Keratinocyte (primary cell): ENCODE measurements around the gene CCN2.

Experiments used
- CTCF ChIP-seq, 3 experiments: IDR thresholded peaks in 1 of 3; conservative IDR thresholded peaks in 1 of 3; optimal IDR thresholded peaks in 1 of 3; 2 replicates in 2 of 3; 3 replicates in 1 of 3; pipeline versions ENCODE3 to v1.5.1; 2011; ENCODE audit warnings: low read length in 3 of 3, mild to moderate bottlenecking in 3 of 3, moderate library complexity in 2 of 3, control low read depth in 1 of 3, inconsistent platforms in 1 of 3; ENCODE audit not compliant: insufficient read depth in 2 of 3; ENCODE audit errors: extremely low read depth in 1 of 3
- EZH2 ChIP-seq: IDR thresholded peaks from one replicate; pipeline ENCODE4 v1.6.1; 2012; ENCODE audit warnings: inconsistent platforms, mild to moderate bottlenecking, low read length, moderate library complexity

DNA sequence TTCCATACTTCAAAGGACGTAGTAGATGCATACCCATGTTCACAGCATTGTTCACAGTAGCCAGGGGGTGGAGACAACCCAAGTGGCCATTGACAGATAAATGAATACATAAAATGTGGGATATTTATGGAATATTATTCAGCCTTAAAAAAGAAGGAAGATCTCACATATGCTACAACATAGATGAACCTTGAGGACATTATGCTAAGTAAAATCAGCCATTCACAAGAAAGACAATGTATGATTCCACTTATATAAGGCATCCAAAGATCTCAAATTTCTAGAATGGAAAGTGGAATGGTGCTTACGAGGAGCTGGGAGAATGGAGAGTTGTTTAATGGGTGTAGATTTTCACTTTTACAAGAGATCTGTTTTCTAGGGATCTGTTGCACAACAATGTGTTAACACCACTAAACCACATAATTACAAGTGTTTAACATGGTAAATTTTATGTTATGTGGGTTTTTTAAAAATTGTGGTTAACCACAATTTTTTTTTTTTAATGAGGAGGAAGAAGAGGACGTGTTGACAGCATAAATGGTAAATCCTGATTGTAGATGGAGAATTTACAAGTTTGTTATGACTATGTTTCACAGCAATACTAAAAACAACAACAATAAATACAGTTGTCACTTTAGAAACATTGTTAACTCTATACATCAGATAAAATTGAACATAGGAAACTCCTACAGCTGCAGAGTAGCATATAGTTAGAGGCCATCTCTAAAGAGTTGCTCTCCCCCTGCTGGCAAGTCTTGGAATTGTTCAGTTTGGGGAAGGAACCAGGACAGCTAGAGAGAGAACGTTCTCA is 41.6 kb downstream of the CCN2 start:
- peak; percentile 70 to 73 (median 70) for TF ChIP-seq CTCF (optimal IDR thresholded peaks at IDR 0.05 in 1 of 3, IDR thresholded peaks at IDR 0.05 in 1 of 3, conservative IDR thresholded peaks at IDR 0.05 in 1 of 3; ENCODE audit: extremely low read depth in 1 of 3, insufficient read depth in 2 of 3, low read length in 3 of 3)
- TF ChIP-seq EZH2: no peak
